ENCODE measurements around the gene PBX3.

DNA sequence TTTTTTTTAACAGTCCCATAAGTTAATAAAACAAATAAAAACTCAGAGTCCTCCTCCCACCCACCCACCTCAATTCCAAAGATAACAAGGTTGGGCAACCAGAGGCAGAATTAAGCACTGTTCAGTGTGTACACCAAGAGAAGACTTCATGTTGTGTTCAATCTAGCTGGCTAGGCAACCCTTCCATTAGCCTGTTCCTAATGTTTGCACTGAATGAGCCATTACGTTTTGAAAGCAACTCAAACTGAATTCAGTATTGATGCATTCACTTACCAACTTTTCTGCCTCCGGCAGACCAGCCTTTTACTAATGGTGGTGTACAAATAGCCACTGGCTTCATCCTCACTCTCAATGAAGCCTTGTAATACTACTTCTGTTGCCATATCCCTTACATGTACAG is 47.5 kb downstream of the PBX3 start:
- TF ChIP-seq POLR2A (IDR thresholded peaks at IDR 0.05), result no peak
- TF ChIP-seq, protein P1, sequence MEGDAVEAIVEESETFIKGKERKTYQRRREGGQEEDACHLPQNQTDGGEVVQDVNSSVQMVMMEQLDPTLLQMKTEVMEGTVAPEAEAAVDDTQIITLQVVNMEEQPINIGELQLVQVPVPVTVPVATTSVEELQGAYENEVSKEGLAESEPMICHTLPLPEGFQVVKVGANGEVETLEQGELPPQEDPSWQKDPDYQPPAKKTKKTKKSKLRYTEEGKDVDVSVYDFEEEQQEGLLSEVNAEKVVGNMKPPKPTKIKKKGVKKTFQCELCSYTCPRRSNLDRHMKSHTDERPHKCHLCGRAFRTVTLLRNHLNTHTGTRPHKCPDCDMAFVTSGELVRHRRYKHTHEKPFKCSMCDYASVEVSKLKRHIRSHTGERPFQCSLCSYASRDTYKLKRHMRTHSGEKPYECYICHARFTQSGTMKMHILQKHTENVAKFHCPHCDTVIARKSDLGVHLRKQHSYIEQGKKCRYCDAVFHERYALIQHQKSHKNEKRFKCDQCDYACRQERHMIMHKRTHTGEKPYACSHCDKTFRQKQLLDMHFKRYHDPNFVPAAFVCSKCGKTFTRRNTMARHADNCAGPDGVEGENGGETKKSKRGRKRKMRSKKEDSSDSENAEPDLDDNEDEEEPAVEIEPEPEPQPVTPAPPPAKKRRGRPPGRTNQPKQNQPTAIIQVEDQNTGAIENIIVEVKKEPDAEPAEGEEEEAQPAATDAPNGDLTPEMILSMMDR (IDR thresholded peaks at IDR 0.05), result no peak

All from lower leg skin (tissue), 3 donors.